Erythroblast (primary cell): ENCODE measurements around the gene DLG2.

ENCODE experiments used
- GATA1 ChIP-seq: IDR thresholded peaks from 2 replicates; pipeline ENCODE4 v1.6.1; 2011; ENCODE audit warnings: low read depth, mild to moderate bottlenecking, control low read depth, low read length, moderate library complexity
- POLR2A ChIP-seq: IDR thresholded peaks from 2 replicates; pipeline ENCODE4 v1.6.1; 2011; ENCODE audit warnings: mild to moderate bottlenecking, low read length

DNA sequence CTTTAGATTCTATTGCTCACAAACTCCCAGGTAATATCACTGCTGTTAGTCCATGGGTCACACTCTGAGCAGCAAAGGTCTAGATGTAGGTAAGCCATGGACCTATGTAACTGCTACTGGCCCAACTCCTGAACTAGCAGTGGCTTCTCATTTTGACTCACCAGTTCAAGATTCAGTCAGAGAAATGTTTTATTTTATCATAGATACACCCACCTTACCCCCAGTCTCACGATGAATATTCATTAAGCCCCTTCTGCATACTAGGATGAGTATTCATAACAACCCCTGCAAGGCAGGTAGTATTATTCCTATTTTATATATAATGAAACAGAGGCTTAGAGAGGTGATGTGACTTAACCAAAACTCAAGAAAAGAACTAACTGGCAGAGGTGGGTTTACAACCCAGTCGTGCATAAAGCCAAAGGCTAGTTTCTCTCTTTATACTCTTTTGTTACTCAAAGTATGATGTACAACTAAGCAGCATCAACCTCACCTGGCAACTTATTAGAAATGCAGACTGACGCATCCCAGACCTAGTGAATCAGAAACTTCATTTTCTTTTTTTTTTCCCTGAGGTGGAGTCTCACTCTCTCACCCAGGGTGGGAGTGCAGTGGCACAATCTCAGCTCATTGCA lies 1383.4 kb downstream of the DLG2 start:
- TF ChIP-seq POLR2A (no peak), GATA1 (no peak)
